ENCODE data around the gene LHX6. TPM values are rescaled to one million over a fixed set of nuclear protein-coding genes. Genes with fewer than 3 reads are reported as not detected.

LHX6 gene
- total RNA-seq, 1 experiment from 2014 or later = 1.8 TPM

DNA sequence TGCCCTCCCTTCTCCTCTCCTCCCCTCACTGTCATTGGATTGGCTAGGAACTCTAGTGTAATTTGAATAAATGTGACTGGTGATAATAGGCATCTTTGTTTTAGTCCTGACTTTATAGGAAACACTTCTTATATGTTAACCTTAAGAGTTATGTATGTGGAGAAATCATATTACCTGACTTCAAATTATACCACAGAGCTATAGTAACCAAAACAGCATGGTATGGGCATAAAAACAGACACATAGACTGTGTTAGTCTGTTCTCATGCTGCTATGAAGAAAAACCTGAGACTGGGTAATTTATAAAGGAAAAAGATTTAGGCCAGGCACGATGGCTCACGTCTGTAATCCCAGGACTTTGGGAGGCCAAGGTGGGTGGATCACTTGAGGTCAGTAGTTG lies 45.3 kb upstream of the LHX6 start:
- Histone ChIP-seq H2BK5ac (ENCODE audit: insufficient read length, low read length) (no peak overlapping the region), H3K9me3 (ENCODE audit: control insufficient read depth, low read depth, low read length) (no peaks in the 10 kb centered on the region), H3K23ac (ENCODE audit: insufficient read length, low read depth, low read length) (no peak overlapping the region), H3K27me3 (ENCODE audit: insufficient read depth, low read length) (no peaks in the 10 kb centered on the region), H3K18ac (ENCODE audit: insufficient read length, low read depth, low read length) (no peak overlapping the region), H3K4me2 (ENCODE audit: insufficient read depth, insufficient read length, low read length) (no peak overlapping the region), H3K56ac (ENCODE audit: insufficient read length, low read depth, low read length) (no peak overlapping the region), H2BK20ac (ENCODE audit: low read depth, low read length, poor library complexity, severe bottlenecking) (no peak overlapping the region), H4K5ac (ENCODE audit: insufficient read length, low read depth, low read length) (no peak overlapping the region), H3T11ph (ENCODE audit: low read length) (no peak overlapping the region), H2BK15ac (ENCODE audit: low read depth, low read length) (no peak overlapping the region), H3K79me2 (ENCODE audit: insufficient read depth, low read length) (peaks cover 2% of the 10 kb centered on the region; the same call in 1 of the 2 replicates), H3K9ac (ENCODE audit: extremely low read depth, insufficient read length, low read length) (no peak overlapping the region), H2BK120ac (ENCODE audit: low read depth, low read length, poor library complexity, severe bottlenecking) (no peak overlapping the region), H3K4ac (ENCODE audit: low read depth, low read length) (no peak overlapping the region), H2BK12ac (ENCODE audit: insufficient read length, low read depth, low read length) (no peak overlapping the region), H4K8ac (replicated peaks; ENCODE audit: insufficient read length, low read depth, low read length) (no peak overlapping the region), H2AK5ac (ENCODE audit: insufficient read length, low read length) (no peak overlapping the region), H4K20me1 (ENCODE audit: control insufficient read depth, insufficient read depth, insufficient read length) (no peaks in the 10 kb centered on the region), H3K27ac (ENCODE audit: insufficient read length, low read depth, low read length) (no peak overlapping the region), H3K23me2 (ENCODE audit: insufficient read length, low read depth, low read length, poor library complexity, severe bottlenecking) (no peaks in the 10 kb centered on the region), H3K4me1 (ENCODE audit: insufficient read depth, low read length) (no peaks in the 10 kb centered on the region), H3K79me1 (ENCODE audit: insufficient read depth, low read depth, low read length, poor library complexity, severe bottlenecking) (no peaks in the 10 kb centered on the region), H3K14ac (ENCODE audit: insufficient read depth, low read length) (no peak overlapping the region), H4K91ac (ENCODE audit: insufficient read length, low read depth, low read length) (no peak overlapping the region), H2AFZ (ENCODE audit: low read length) (no peak overlapping the region)
- DNase-seq = no peak
- peaks cover 5 to 20% of the 10 kb centered on the region in 2 experiments; a peak in 4 of 5 replicates for H3K9me3 Mint-ChIP-seq
- no peak overlapping the region for H3K4me3 Mint-ChIP-seq
- H3K36me3 Mint-ChIP-seq (ENCODE audit: insufficient read depth in 1 of 3, low read depth in 3 of 3) = peaks cover 48 to 58% (median 58%) of the 10 kb centered on the region in 3 experiments
- no CpG with 5 or more reads among the region's 2 CpGs for WGBS (ENCODE audit: extremely low coverage, insufficient read length, low lambda C conversion rate)
- no peak overlapping the region for H3K27ac Mint-ChIP-seq
- H3K27me3 Mint-ChIP-seq (ENCODE audit: low read depth) = no peaks in the 10 kb centered on the region
- H3K4me1 Mint-ChIP-seq = no peaks in the 10 kb centered on the region
- TF ChIP-seq, protein P1, sequence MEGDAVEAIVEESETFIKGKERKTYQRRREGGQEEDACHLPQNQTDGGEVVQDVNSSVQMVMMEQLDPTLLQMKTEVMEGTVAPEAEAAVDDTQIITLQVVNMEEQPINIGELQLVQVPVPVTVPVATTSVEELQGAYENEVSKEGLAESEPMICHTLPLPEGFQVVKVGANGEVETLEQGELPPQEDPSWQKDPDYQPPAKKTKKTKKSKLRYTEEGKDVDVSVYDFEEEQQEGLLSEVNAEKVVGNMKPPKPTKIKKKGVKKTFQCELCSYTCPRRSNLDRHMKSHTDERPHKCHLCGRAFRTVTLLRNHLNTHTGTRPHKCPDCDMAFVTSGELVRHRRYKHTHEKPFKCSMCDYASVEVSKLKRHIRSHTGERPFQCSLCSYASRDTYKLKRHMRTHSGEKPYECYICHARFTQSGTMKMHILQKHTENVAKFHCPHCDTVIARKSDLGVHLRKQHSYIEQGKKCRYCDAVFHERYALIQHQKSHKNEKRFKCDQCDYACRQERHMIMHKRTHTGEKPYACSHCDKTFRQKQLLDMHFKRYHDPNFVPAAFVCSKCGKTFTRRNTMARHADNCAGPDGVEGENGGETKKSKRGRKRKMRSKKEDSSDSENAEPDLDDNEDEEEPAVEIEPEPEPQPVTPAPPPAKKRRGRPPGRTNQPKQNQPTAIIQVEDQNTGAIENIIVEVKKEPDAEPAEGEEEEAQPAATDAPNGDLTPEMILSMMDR (conservative IDR thresholded peaks at IDR 0.05) = no peak

Measured in H9 (cell line).